ENCODE measurements around the gene GORAB. TPM values are rescaled to one million over a fixed set of nuclear protein-coding genes. Genes with fewer than 3 reads are reported as not detected.

The GORAB gene
- total and polyA plus RNA-seq, 2 of the 8 experiments (the other 6 are each of a cell fraction or from before 2014, with no cell fraction given): 4.0 to 9.6 TPM

DNA sequence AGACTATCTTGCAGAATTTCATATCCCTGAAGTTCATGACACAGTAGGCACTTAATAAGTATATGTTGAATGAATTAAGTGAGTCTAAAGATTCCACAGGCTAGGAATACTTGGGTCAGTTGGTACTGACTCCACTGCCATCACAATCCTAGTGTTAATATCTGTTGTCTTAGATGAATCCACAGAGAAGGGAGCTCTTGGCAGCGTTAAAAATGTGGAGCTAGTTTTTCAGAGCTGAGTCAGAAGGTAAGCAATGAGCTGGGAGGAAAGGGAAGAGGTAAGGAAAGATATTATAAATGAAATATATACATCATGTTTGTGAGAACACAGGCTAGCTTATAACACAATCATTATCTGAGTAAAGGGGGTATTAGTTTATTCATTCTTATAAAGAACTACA is 21.8 kb upstream of the GORAB start:
- no peak for FAIRE-seq
- Histone ChIP-seq H3K23me2 (ENCODE audit: low read depth, low read length) (no peaks in the 10 kb centered on the region), H4K20me1 (replicated peaks in 1 of 2; ENCODE audit: control insufficient read depth in 1 of 2, insufficient read depth in 2 of 2, low read length in 2 of 2) (no peaks in the 10 kb centered on the region), H3K36me3 (ENCODE audit: control insufficient read depth in 2 of 4, insufficient read depth in 4 of 4, low read length in 3 of 4) (no peaks in the 10 kb centered on the region), H3K4me1 (replicated peaks in 1 of 4; ENCODE audit: control insufficient read depth in 3 of 4, insufficient read depth in 4 of 4, low read length in 3 of 4) (no peaks in the 10 kb centered on the region), H2BK5ac (ENCODE audit: low read depth, low read length) (no peak overlapping the region), H3K4me2 (ENCODE audit: insufficient read depth in 1 of 2, low read depth in 2 of 2, low read length in 2 of 2) (no peak overlapping the region), H3K4me3 (ENCODE audit: extremely low read depth in 1 of 4, insufficient read depth in 2 of 4, low read depth in 3 of 4, low read length in 4 of 4) (no peak overlapping the region), H3K27ac (ENCODE audit: low read depth, low read length) (no peak overlapping the region), H3K9me3 (ENCODE audit: insufficient read depth in 2 of 2, low read depth in 1 of 2, low read length in 1 of 2) (no peaks in the 10 kb centered on the region), H2BK20ac (ENCODE audit: low read length) (no peak overlapping the region), H3K9ac (replicated peaks in 1 of 4; ENCODE audit: extremely low read depth in 1 of 4, low read depth in 3 of 4, low read length in 3 of 4) (no peak overlapping the region), H4K8ac (ENCODE audit: extremely low read depth, insufficient read depth, low read length) (no peak overlapping the region), H3K79me1 (ENCODE audit: low read depth, low read length) (no peaks in the 10 kb centered on the region), H3K79me2 (ENCODE audit: control insufficient read depth in 1 of 2, insufficient read depth in 2 of 2, low read length in 2 of 2) (no peaks in the 10 kb centered on the region), H3K56ac (replicated peaks; ENCODE audit: insufficient read length, low read depth, low read length) (no peak overlapping the region), H3K14ac (ENCODE audit: insufficient read length) (no peak overlapping the region), H2BK15ac (ENCODE audit: low read length) (no peak overlapping the region), H2AK5ac (ENCODE audit: low read depth, low read length) (no peak overlapping the region), H2BK12ac (ENCODE audit: low read depth, low read length) (no peak overlapping the region), H2AFZ (ENCODE audit: low read length) (no peak overlapping the region), H4K91ac (replicated peaks; ENCODE audit: insufficient read length, low read length) (no peak overlapping the region), H2BK120ac (replicated peaks; ENCODE audit: low read depth, low read length) (no peak overlapping the region), H4K5ac (ENCODE audit: insufficient read length, low read depth, low read length) (no peak overlapping the region), H3K18ac (ENCODE audit: extremely low read depth, low read length) (no peak overlapping the region), H3K4ac (replicated peaks; ENCODE audit: insufficient read length, low read depth, low read length) (no peak overlapping the region), H3K23ac (ENCODE audit: insufficient read length) (no peak overlapping the region), H3K27me3 (replicated peaks in 1 of 4; ENCODE audit: control insufficient read depth in 3 of 4, extremely low read depth in 1 of 4, insufficient read depth in 3 of 4, low read length in 3 of 4) (no peaks in the 10 kb centered on the region)
- DNase-seq (ENCODE audit: low read depth in 1 of 2, low spot score in 2 of 2): no peak
- ChIA-PET POLR2A (ENCODE audit: partially characterized antibody) (no interaction called here), CTCF (ENCODE audit: partially characterized antibody) (no interaction called here)
- TF ChIP-seq CBX5 (IDR thresholded peaks at IDR 0.05; ENCODE audit: low read depth, low read length): no peak
- no peak for TF ChIP-seq NANOG (IDR thresholded peaks at IDR 0.05; ENCODE audit: insufficient read depth, low read depth, low read length, poor library complexity, severe bottlenecking)
- 95% methylated on average over 1 of the region's 1 CpG; no CpG with 5 or more reads in 1 of the 2 experiments for WGBS, 2 experiments (ENCODE audit: extremely low coverage in 1 of 2, insufficient coverage in 1 of 2, insufficient read length in 1 of 2, insufficient replicate concordance in 2 of 2, low coverage in 1 of 2, low lambda C conversion rate in 2 of 2, missing lambda C conversion rate in 1 of 2)

Measured in H1 (cell line).